C4-2B (cell line): ENCODE results near the gene GDAP2.

ENCODE experiments used
- ZFX ChIP-seq: fragments of 450-650 bp; IDR thresholded peaks from 2 replicates; pipeline ENCODE4 v1.6.1; 2017
- TF ChIP-seq, protein P1 (sequence below): fragments of 450-650 bp; conservative IDR thresholded peaks from 2 replicates; pipeline ENCODE4 v1.5.1; 2017; ENCODE audit warnings: mild to moderate bottlenecking

DNA sequence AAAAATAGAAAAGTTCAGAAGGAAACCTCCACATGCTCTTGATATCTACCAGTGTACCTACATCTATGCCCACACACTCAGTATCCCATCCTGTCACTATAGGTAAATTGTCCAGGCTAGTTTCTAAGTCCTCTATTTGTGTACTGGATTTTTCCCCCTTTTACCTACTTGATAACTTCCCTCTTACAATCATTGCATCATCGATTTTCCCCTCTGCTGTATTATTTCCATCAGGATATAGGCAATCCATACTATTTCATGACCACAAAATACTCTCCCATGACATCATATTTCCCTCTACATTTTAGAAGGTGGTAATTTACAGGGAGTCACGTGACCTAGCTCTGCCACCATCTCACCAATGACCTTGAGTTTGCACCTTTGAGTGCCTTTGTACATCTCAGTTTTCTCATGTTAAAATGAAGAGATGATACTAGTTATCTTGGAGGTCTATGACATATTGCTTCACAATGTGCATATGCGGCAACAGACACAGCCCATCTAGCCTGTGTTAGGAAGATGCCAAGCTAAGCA lies 88.2 kb downstream of the GDAP2 start:
- TF ChIP-seq, protein P1, sequence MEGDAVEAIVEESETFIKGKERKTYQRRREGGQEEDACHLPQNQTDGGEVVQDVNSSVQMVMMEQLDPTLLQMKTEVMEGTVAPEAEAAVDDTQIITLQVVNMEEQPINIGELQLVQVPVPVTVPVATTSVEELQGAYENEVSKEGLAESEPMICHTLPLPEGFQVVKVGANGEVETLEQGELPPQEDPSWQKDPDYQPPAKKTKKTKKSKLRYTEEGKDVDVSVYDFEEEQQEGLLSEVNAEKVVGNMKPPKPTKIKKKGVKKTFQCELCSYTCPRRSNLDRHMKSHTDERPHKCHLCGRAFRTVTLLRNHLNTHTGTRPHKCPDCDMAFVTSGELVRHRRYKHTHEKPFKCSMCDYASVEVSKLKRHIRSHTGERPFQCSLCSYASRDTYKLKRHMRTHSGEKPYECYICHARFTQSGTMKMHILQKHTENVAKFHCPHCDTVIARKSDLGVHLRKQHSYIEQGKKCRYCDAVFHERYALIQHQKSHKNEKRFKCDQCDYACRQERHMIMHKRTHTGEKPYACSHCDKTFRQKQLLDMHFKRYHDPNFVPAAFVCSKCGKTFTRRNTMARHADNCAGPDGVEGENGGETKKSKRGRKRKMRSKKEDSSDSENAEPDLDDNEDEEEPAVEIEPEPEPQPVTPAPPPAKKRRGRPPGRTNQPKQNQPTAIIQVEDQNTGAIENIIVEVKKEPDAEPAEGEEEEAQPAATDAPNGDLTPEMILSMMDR: no peak
- TF ChIP-seq ZFX: no peak
